Gastrocnemius medialis (tissue), 4 donors: ENCODE data around the gene ESPNL.

Experiments used
- POLR2A ChIP-seq, 2 donors: fragments of 450-650 bp; IDR thresholded peaks; one replicate each; pipeline ENCODE4 v1.6.1; 2017; ENCODE audit warnings: antibody characterized with exemption in 2 of 2, mild to moderate bottlenecking in 2 of 2, moderate library complexity in 2 of 2
- TF ChIP-seq, protein P1 (sequence below), 5 experiments: fragments of 450-650 bp in 3 of 5; fragments of 200-600 bp in 2 of 5; sonication (generic) in 2 of 5; IDR thresholded peaks in 4 of 5; conservative IDR thresholded peaks in 1 of 5; 1 replicate in 4 of 5; 2 replicates in 1 of 5; pipeline ENCODE4 v1.5.1; 2016 to 2019; ENCODE audit warnings: antibody characterized with exemption in 5 of 5, mild to moderate bottlenecking in 3 of 5, moderate library complexity in 3 of 5

DNA sequence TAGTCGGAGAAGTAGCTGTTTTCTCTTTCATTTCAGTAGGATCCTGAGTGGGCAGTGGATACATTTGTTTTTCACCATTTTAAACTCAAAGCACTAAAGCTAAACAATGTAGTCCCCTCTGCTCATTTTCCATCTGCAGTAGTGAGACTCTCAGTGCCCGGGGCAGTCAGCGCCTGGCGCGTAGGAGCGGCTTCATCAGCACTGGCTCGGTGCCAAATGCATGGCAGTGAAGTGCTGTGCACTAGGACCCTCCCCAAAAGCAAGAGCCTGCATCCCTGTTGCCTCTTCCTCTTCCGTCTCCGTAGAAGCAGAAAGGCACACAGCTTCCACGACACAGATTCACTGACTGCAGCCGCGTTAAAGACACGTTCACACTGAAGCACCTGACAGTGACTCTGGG lies 19.0 kb upstream of the ESPNL start:
- TF ChIP-seq, protein P1, sequence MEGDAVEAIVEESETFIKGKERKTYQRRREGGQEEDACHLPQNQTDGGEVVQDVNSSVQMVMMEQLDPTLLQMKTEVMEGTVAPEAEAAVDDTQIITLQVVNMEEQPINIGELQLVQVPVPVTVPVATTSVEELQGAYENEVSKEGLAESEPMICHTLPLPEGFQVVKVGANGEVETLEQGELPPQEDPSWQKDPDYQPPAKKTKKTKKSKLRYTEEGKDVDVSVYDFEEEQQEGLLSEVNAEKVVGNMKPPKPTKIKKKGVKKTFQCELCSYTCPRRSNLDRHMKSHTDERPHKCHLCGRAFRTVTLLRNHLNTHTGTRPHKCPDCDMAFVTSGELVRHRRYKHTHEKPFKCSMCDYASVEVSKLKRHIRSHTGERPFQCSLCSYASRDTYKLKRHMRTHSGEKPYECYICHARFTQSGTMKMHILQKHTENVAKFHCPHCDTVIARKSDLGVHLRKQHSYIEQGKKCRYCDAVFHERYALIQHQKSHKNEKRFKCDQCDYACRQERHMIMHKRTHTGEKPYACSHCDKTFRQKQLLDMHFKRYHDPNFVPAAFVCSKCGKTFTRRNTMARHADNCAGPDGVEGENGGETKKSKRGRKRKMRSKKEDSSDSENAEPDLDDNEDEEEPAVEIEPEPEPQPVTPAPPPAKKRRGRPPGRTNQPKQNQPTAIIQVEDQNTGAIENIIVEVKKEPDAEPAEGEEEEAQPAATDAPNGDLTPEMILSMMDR (IDR thresholded peaks at IDR 0.05 in 4 of 5, conservative IDR thresholded peaks at IDR 0.05 in 1 of 5), result no peak
- TF ChIP-seq POLR2A (IDR thresholded peaks at IDR 0.05), result no peak
